Uterus (tissue), 4 donors: ENCODE results near the gene TMEM151A. TPM values are rescaled to one million over a fixed set of nuclear protein-coding genes. Genes with fewer than 3 reads are reported as not detected.

Experiments
- DNase-seq, 2 donors: peaks; one replicate each; pipeline ENCODE4 v3.0.0-alpha.2; 2019 to 2020
- H3K27ac ChIP-seq, 2 donors: fragments of 200-600 bp; sonication (generic); 1 replicate in 1 of 2; 2 replicates in 1 of 2; pipeline ENCODE4 v1.5.1; 2016 to 2018
- H3K27me3 ChIP-seq, 2 donors: fragments of 200-600 bp; sonication (generic); one replicate each; pipeline ENCODE4 v1.5.1; 2018 to 2019; ENCODE audit warnings: control low read depth in 1 of 2
- H3K36me3 ChIP-seq, 2 donors: fragments of 200-600 bp; sonication (generic); one replicate each; pipeline ENCODE4 v1.5.1; 2019; ENCODE audit warnings: control low read depth in 1 of 2
- H3K4me1 ChIP-seq, 2 donors: fragments of 200-600 bp; sonication (generic); one replicate each; pipeline ENCODE4 v1.5.1; 2018 to 2019; ENCODE audit warnings: control low read depth in 1 of 2
- H3K4me3 ChIP-seq, 2 donors: fragments of 200-600 bp; sonication (generic); 1 replicate in 1 of 2; 2 replicates in 1 of 2; pipeline ENCODE4 v1.5.1; 2018 to 2019; ENCODE audit warnings: mild to moderate bottlenecking in 1 of 2
- H3K9me3 ChIP-seq, 2 donors: fragments of 200-600 bp; sonication (generic); one replicate each; pipeline ENCODE4 v1.5.1; 2019; ENCODE audit warnings: control low read depth in 1 of 2
- POLR2A ChIP-seq, 2 donors: fragments of 450-650 bp; IDR thresholded peaks; one replicate each; pipeline ENCODE4 v1.6.1; 2016; ENCODE audit warnings: antibody characterized with exemption in 2 of 2, mild to moderate bottlenecking in 1 of 2, moderate library complexity in 1 of 2
- intact Hi-C: fragments of 100-400 bp; cut with DNase I; formaldehyde crosslinking; loops from one replicate; pipeline ENCODE4 v1.15.1; 2023; ENCODE audit warnings: low total_unique reads
- total RNA-seq, 4 donors: library from RNA; depleted of rRNA in 3 of 4; stranded (reverse); fragments of >200 nt in 3 of 4; gene quantifications; one replicate each; pipeline versions ENCODE4 v1.1.0 to v1.2.4, GENCODE V29; 2014 to 2023
- TF ChIP-seq, protein P1 (sequence below), 4 experiments: fragments of 200-600 bp in 2 of 4; fragments of 450-650 bp in 2 of 4; sonication (generic) in 2 of 4; IDR thresholded peaks; one replicate each; pipeline ENCODE4 v1.5.1; 2016 to 2019; ENCODE audit warnings: antibody characterized with exemption in 4 of 4, mild to moderate bottlenecking in 2 of 4, moderate library complexity in 1 of 4
- donor health status: DM: yes; HTN: yes; CAD: no.

TMEM151A gene
- total RNA-seq, 4 donors from 2014 or later, result 0.27 TPM; not detected in 3

GRCh38 chr11:66281001-66281400 is 10.7 kb upstream of the TMEM151A start:
- intact Hi-C loops, result loop anchor here (10.0 kb wide), 1 partner anchor 56 kb away; no protein-coding TSS in a partner anchor

GRCh38 chr11:66281776-66282467 is 9.8 kb upstream of the TMEM151A start:
- TF ChIP-seq POLR2A (IDR thresholded peaks at IDR 0.05), result no peak
- TF ChIP-seq, protein P1, sequence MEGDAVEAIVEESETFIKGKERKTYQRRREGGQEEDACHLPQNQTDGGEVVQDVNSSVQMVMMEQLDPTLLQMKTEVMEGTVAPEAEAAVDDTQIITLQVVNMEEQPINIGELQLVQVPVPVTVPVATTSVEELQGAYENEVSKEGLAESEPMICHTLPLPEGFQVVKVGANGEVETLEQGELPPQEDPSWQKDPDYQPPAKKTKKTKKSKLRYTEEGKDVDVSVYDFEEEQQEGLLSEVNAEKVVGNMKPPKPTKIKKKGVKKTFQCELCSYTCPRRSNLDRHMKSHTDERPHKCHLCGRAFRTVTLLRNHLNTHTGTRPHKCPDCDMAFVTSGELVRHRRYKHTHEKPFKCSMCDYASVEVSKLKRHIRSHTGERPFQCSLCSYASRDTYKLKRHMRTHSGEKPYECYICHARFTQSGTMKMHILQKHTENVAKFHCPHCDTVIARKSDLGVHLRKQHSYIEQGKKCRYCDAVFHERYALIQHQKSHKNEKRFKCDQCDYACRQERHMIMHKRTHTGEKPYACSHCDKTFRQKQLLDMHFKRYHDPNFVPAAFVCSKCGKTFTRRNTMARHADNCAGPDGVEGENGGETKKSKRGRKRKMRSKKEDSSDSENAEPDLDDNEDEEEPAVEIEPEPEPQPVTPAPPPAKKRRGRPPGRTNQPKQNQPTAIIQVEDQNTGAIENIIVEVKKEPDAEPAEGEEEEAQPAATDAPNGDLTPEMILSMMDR (IDR thresholded peaks at IDR 0.05), result no peak
- Histone ChIP-seq H3K27ac (no peak overlapping the region), H3K27me3 (no peaks in the 10 kb centered on the region), H3K4me3 (no peak overlapping the region), H3K9me3 (no peaks in the 10 kb centered on the region), H3K36me3 (no peaks in the 10 kb centered on the region), H3K4me1 (peaks cover 0 to 10% of the 10 kb centered on the region in 2 donors)
- intact Hi-C loops, result loop anchor here (10.0 kb wide), 1 partner anchor 57 kb away; no protein-coding TSS in a partner anchor
- no peak for DNase-seq

More at GRCh38 chr11:66281001-66281400, 10.7 kb upstream of the TMEM151A start:
- TF ChIP-seq, protein P1 (IDR thresholded peaks at IDR 0.05), result no peak
- TF ChIP-seq POLR2A (IDR thresholded peaks at IDR 0.05), result no peak
- H3K9me3 ChIP-seq, result no peaks in the 10 kb centered on the region
- DNase-seq, result no peak
- no peak overlapping the region for H3K27ac ChIP-seq
- peaks cover 0 to 10% of the 10 kb centered on the region in 2 donors for H3K4me1 ChIP-seq
- H3K27me3 ChIP-seq, result no peaks in the 10 kb centered on the region
- no peak overlapping the region for H3K4me3 ChIP-seq
- no peaks in the 10 kb centered on the region for H3K36me3 ChIP-seq

- Histone ChIP-seq H3K9me3 (no peaks in the 10 kb centered on the region), H3K4me3 (no peak overlapping the region), H3K4me1 (peaks cover 0 to 12% of the 10 kb centered on the region in 2 donors), H3K27ac (no peak overlapping the region), H3K36me3 (no peaks in the 10 kb centered on the region), H3K27me3 (no peaks in the 10 kb centered on the region)
- peak; percentile 95 to 96 for DNase-seq
- intact Hi-C loops, result loop anchor here (10.0 kb wide), 1 partner anchor 58 kb away; no protein-coding TSS in a partner anchor
- TF ChIP-seq, protein P1 (IDR thresholded peaks at IDR 0.05), result peak; percentile 95 to 98 (median 96)
- peak in 1 of 2 donors; percentile 35 for TF ChIP-seq POLR2A (IDR thresholded peaks at IDR 0.05)
Observed at GRCh38 chr11:66282468-66283455, 8.9 kb upstream of the TMEM151A start.

- H3K27ac ChIP-seq, result no peak overlapping the region
- H3K9me3 ChIP-seq, result no peaks in the 10 kb centered on the region
- H3K4me3 ChIP-seq, result no peak overlapping the region
- TF ChIP-seq, protein P1 (IDR thresholded peaks at IDR 0.05), result no peak
- no peak for TF ChIP-seq POLR2A (IDR thresholded peaks at IDR 0.05)
- DNase-seq, result no peak
- intact Hi-C loops, result loop anchor here (10.0 kb wide), 1 partner anchor 59 kb away; no protein-coding TSS in a partner anchor
- H3K27me3 ChIP-seq, result no peaks in the 10 kb centered on the region
- peaks cover 0 to 7% of the 10 kb centered on the region in 2 donors for H3K4me1 ChIP-seq
- H3K36me3 ChIP-seq, result no peaks in the 10 kb centered on the region
Observed at GRCh38 chr11:66283461-66284105, 8.1 kb upstream of the TMEM151A start.
